H54 (cell line): ENCODE results near the gene MAP3K10.
"Not testable (repeated sequence)": the region's sequence is repeated elsewhere in the genome, so short reads cannot be mapped to it uniquely, and the experiment has no call there.

Experiments
- DNase-seq: peaks from one replicate; pipeline ENCODE4 v3.0.0; 2011; ENCODE audit warnings: low spot score, mixed read lengths; ENCODE audit not compliant: insufficient read length
- FAIRE-seq: peaks from 3 replicates; lab custom pipeline; 2011; peaks lifted over from hg19 to GRCh38; lab: Jason Lieb, UNC
- POLR2A ChIP-seq: IDR thresholded peaks from 2 replicates; pipeline ENCODE4 v1.6.1; 2011; ENCODE audit warnings: low read depth, mild to moderate bottlenecking, low read length

Gene MAP3K10

GRCh38 chr19:40190891-40191835 is at the start of gene MAP3K10:
TSS of gene MAP3K10 (plus strand) at chr19:40191426. CDS start at chr19:40192032, 606 bp downstream.
- DNase-seq (peak; percentile 91), FAIRE-seq (no peak)
- TF ChIP-seq POLR2A: peak; percentile 49

GRCh38 chr19:40141551-40141950 is 49.7 kb upstream of the MAP3K10 start:
- TF ChIP-seq POLR2A: no peak
- FAIRE-seq: no peak
- DNase-seq: no peak

GRCh38 chr19:40143612-40144011 is 47.6 kb upstream of the MAP3K10 start:
- no peak for TF ChIP-seq POLR2A
- no peak for FAIRE-seq
- no peak for DNase-seq

GRCh38 chr19:40144151-40144550 is 47.1 kb upstream of the MAP3K10 start:
- no peak for TF ChIP-seq POLR2A
- FAIRE-seq: no peak
- DNase-seq: no peak

- FAIRE-seq: no peak
- no peak for DNase-seq
- TF ChIP-seq POLR2A: no peak
Observed at GRCh38 chr19:40144947-40145748, 46.1 kb upstream of the MAP3K10 start.

- not testable (repeated sequence) for DNase-seq, FAIRE-seq
Observed at GRCh38 chr19:40145749-40146029, 45.5 kb upstream of the MAP3K10 start.

- TF ChIP-seq POLR2A: no peak
- no peak for DNase-seq
- FAIRE-seq: no peak
Observed at GRCh38 chr19:40147338-40147692, 43.9 kb upstream of the MAP3K10 start.

- DNase-seq (peak; percentile 81), FAIRE-seq (no peak)
- TF ChIP-seq POLR2A: 0 out of 2 replicates have a peak, but pooled peaks have one; percentile 11
Observed at GRCh38 chr19:40147693-40148347, 43.4 kb upstream of the MAP3K10 start.

GRCh38 chr19:40149501-40149900 is 41.7 kb upstream of the MAP3K10 start:
- TF ChIP-seq POLR2A: no peak
- FAIRE-seq: no peak
- no peak for DNase-seq

GRCh38 chr19:40150170-40150569 is 41.1 kb upstream of the MAP3K10 start:
- no peak for TF ChIP-seq POLR2A
- no peak for FAIRE-seq
- DNase-seq: no peak

- FAIRE-seq (no peak), DNase-seq (no peak)
- no peak for TF ChIP-seq POLR2A
Observed at GRCh38 chr19:40154121-40154680, 37.0 kb upstream of the MAP3K10 start.

GRCh38 chr19:40155749-40156265 is 35.4 kb upstream of the MAP3K10 start:
- FAIRE-seq (no peak), DNase-seq (no peak)
- TF ChIP-seq POLR2A: no peak

GRCh38 chr19:40157059-40157458 is 34.2 kb upstream of the MAP3K10 start:
- DNase-seq (no peak), FAIRE-seq (no peak)
- TF ChIP-seq POLR2A: no peak
